NCI-H2196 (cell line): ENCODE data around the gene DVL3.

Experiments
- DNase-seq: peaks from one replicate; lab custom pipeline; 2025; ENCODE audit not compliant: unreplicated experiment; lab: John Stamatoyannopoulos, UW

DVL3 gene

GRCh38 chr3:184176377-184177330 lies 21.5 kb downstream of the DVL3 start:
- no peak for DNase-seq

DNA sequence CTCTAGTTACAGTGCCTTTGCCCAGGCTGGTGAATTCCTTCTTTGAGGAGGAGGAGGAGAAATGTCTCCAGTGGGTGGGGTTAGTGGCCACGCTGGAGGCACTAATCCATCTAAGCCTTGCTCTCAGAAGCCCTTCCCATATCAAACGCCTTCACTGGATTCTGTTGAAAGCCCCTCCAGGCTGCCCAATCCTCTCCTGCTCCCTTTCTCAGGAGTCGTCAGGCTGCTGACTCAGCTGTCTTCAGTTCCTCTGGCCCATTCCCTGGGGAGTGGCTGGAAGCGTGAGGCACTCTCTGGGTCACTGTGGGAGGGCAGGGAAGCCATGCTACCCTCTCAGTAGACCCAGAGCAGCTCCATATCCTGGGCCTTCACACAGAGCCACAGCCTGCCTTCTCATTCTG lies 22.2 kb downstream of the DVL3 start:
- no peak for DNase-seq

- DNase-seq, result no peak
Observed at GRCh38 chr3:184177767-184178306, 22.7 kb downstream of the DVL3 start.

- DNase-seq, result no peak
Observed at GRCh38 chr3:184178521-184179138, 23.5 kb downstream of the DVL3 start.

DNA sequence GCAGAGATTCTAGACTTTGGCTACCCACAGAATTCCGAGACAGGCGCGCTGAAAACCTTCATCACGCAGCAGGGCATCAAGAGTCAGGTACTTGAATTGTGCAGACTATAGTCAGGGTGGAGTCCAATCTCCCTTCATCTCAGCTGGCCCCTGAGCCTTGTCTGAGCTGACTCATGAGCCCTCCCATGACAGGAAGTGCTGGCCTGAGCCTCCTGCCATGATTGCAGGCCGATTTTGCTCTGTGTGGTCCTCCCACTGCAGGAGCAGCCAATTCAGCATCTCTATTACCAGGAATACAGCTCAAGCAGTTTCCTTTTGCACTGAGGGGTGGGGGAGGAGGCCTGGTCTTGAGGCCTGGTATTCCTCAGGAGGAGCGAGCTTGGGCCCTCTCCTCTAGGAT lies 25.0 kb downstream of the DVL3 start:
- DNase-seq, result no peak

DNA sequence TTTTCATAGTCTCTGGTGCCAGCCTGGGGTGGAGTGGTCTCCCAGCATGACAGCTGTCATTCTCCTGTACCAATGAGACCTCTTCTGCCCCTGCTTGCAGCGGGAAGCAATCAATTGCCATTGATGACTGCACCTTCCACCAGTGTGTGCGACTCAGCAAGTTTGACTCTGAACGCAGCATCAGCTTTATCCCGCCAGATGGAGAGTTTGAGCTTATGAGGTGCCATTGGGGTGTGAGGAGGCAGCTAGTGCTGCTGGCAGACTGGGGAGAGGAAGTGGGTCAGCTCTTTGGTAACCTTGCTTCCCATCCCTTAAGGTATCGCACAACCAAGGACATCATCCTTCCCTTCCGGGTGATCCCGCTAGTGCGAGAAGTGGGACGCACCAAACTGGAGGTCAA lies 26.4 kb downstream of the DVL3 start:
- no peak for DNase-seq

GRCh38 chr3:184183679-184184078 lies 28.5 kb downstream of the DVL3 start:
- DNase-seq, result no peak

DNA sequence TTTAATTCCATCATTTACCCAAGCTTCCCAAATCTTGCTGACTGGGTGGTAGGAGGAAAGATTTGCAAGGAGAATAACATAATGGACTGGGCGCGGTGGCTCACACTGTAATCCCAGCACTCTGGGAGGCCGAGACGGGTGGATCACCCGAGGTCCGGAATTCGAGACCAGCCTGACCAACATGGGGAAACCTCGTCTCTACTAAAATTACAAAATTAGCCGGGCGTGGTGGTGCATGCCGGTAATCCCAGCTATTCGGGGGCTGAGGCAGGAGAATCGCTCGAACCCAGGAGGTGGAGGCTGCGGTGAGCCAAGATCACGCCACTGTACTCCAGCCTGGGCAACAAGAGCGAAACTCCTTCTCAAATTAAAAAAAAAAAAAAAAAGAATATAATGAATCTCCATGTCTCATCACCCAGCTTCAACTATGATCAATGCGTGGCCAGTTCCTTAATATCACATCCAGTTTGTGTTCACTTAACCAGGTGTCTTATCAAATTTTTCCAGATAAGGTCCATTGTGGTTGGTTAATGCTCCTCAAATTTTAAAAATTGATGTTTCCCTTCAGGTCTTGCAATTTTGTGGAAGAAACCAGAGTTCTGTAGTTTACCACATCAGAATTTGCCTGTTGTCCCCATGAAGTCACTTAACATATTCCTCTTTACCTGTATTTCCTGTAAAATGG lies 29.5 kb downstream of the DVL3 start:
- DNase-seq, result no peak

GRCh38 chr3:184185461-184186183 lies 30.4 kb downstream of the DVL3 start:
- DNase-seq, result peak; percentile 100

- no peak for DNase-seq
Observed at GRCh38 chr3:184186184-184186901, 31.2 kb downstream of the DVL3 start, which contains the start of gene ABCF3. TSS of gene ABCF3 (plus strand) at chr3:184186199. CDS start at chr3:184186208, 9 bp downstream.

DNA sequence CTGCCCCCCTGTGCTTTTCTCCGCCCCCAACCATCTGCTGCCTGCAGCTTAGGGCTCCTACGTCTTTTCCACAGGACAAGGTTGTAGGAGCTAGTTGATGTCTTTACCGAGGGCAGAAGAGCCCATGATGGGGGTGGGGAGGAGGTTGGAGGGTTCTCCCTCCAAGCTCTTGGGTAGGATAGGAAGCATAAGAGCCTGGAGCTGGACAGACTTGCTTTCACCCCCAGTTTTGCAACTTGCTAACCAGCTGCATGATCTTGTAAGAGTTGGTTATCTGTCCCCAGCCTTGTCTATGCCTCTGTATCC lies 31.7 kb downstream of the DVL3 start:
- no peak for DNase-seq

- DNase-seq, result no peak
Observed at GRCh38 chr3:184188080-184188479, 32.9 kb downstream of the DVL3 start.

DNA sequence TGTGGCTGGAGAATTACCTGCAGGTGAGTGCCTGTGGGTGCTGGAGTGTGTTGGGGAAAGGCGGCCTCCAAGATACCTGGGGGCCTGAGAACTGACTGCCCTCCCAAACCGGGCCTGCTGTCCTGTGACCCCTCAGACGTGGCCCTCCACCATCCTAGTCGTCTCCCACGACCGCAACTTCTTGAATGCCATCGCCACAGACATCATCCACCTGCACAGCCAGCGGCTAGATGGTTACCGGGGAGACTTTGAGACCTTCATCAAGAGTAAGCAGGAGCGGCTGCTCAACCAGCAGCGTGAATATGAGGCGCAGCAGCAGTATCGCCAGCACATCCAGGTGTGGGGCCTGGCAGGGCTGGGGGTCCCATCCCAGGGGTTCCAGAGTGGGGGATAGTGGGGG lies 34.2 kb downstream of the DVL3 start:
- DNase-seq, result no peak

DNA sequence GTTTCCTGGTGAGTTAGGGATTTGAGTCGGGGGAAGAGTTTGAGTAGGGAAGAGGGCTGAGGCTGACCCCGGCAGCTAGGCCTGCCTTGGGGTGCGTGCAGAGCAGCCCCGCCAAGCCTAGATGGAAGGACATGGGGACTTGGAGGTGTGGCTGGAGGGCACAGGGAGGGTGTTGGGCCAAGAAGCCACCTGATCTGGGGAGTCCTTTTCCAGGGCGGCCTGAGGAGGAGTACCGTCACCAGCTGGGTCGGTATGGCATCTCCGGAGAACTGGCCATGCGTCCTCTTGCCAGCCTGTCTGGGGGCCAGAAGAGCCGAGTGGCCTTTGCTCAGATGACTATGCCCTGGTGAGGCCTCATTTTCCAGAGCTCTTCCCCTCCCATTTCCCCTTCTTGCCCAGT lies 37.7 kb downstream of the DVL3 start:
- DNase-seq, result no peak

DNA sequence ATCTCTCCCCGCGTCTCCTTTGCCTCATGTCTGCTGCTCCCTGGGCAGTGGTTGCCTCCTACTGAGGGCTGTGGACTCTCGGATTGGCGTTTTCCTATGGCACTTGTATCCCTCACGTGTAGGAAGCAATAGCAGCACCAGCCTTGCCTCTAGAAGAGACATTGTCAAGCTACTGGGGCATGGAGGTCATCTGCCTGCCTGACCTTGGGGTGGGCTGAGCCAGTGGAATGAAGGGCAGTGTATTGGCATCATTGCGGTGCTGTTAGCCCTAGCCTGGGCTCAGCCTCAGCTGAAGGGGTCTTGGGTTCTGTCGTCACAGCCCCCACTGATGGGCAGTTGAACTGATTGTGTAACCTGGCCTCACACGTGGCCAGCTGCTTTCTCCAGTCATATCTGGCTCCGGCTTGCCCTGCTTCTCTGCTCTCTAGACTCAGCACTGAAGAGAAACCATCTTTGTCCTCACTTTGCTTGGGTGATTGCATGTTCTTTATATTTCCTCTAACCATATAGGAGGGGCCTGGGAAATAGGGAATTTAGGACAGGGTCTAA lies 38.9 kb downstream of the DVL3 start:
- no peak for DNase-seq

DNA sequence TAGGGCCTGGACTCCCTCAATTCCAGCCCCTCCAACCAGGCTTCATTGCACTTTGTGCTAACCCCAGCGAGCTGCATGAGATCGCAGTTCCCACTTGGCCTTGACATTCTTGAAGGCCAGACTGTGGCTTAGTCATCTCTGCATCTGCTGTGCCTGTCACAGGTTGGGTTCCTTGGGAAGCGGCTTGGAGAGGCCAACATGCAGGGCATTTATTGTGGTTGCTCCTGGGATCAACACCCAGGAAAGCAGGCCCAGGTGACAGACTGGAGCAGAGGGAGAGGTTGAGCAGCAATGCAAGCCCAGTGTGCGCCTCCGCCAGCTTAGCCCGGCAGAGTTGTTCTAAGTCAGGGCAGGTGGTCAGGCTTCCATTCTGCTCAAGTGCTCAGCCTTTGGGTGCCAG lies 41.4 kb downstream of the DVL3 start:
- no peak for DNase-seq

GRCh38 chr3:184198509-184198908 lies 43.3 kb downstream of the DVL3 start:
- DNase-seq, result no peak

- DNase-seq, result no peak
Observed at GRCh38 chr3:184200825-184201224, 45.6 kb downstream of the DVL3 start.

- no peak for DNase-seq
Observed at GRCh38 chr3:184203526-184203925, 48.3 kb downstream of the DVL3 start.
